SW 1271 (cell line): ENCODE results near the gene FAM20C.

ENCODE experiments used
- DNase-seq, 2 experiments: peaks; one replicate each; lab custom pipeline; 2025; lab: John Stamatoyannopoulos, UW

The FAM20C gene

GRCh38 chr7:245574-246295, 53.4 kb downstream of the FAM20C start:
- DNase-seq = no peak

- DNase-seq = no peak
Observed at GRCh38 chr7:246451-246850, 54.1 kb downstream of the FAM20C start.

- DNase-seq = no peak
Observed at GRCh38 chr7:247181-247580, 54.8 kb downstream of the FAM20C start.

- no peak for DNase-seq
Observed at GRCh38 chr7:247636-248035, 55.3 kb downstream of the FAM20C start.

- no peak for DNase-seq
Observed at GRCh38 chr7:248732-249435, 56.5 kb downstream of the FAM20C start.

- DNase-seq = no peak
Observed at GRCh38 chr7:249989-250388, 57.6 kb downstream of the FAM20C start.

- no peak for DNase-seq
Observed at GRCh38 chr7:250523-250922, 58.2 kb downstream of the FAM20C start.

- DNase-seq = no peak
Observed at GRCh38 chr7:251005-251404, 58.6 kb downstream of the FAM20C start.

- DNase-seq = no peak
Observed at GRCh38 chr7:251446-252175, 59.2 kb downstream of the FAM20C start.

- DNase-seq = no peak
Observed at GRCh38 chr7:252216-252965, 60.0 kb downstream of the FAM20C start.

GRCh38 chr7:252981-253380, 60.6 kb downstream of the FAM20C start:
- DNase-seq = no peak

GRCh38 chr7:253581-254336, 61.4 kb downstream of the FAM20C start:
- no peak for DNase-seq

GRCh38 chr7:254337-255037, 62.1 kb downstream of the FAM20C start:
- no peak for DNase-seq

- DNase-seq = no peak
Observed at GRCh38 chr7:255038-255435, 62.7 kb downstream of the FAM20C start.

GRCh38 chr7:255721-256361, 63.5 kb downstream of the FAM20C start:
- DNase-seq = no peak

- DNase-seq = no peak
Observed at GRCh38 chr7:256461-256940, 64.1 kb downstream of the FAM20C start.

GRCh38 chr7:256981-257646, 64.7 kb downstream of the FAM20C start:
- DNase-seq = no peak

- no peak for DNase-seq
Observed at GRCh38 chr7:257647-257992, 65.2 kb downstream of the FAM20C start.

- DNase-seq = no peak
Observed at GRCh38 chr7:258476-259190, 66.3 kb downstream of the FAM20C start.
